HepG2 (cell line): Measurements from ENCODE around the gene DUT. TPM values are rescaled to one million over a fixed set of nuclear protein-coding genes. Genes with fewer than 3 reads are reported as not detected.

ENCODE experiments used
- ATAC-seq: fragments of 200-7000 bp; cut with Tn5 transposase; 3 replicates; pipeline ENCODE4 v1.9.1; 2020; ENCODE audit warnings: mild to moderate bottlenecking, moderate library complexity
- BruUV-seq: library from RNA; stranded (reverse); fragments of 400-500 nt; replicated peaks from 2 replicates; lab custom pipeline; 2021; lab: Mats Ljungman, UMichigan
- CTCF ChIA-PET: fragments of 300-600 bp; formaldehyde crosslinking; extraction: SDS; loops from one replicate; lab custom pipeline; 2021; ENCODE audit warnings: low total read pairs, inconsistent platforms, low intra/inter-chr PET ratio; lab: Yijun Ruan, JAX
- POLR2A ChIA-PET: fragments of 350-600 bp; sonication (Branson Sonifier 250); formaldehyde crosslinking; loops from one replicate; lab custom pipeline; 2020; ENCODE audit warnings: antibody characterized with exemption, inconsistent platforms; lab: Yijun Ruan, JAX
- DNase-seq: peaks from one replicate; pipeline ENCODE4 v3.0.0-alpha.2; 2015; ENCODE audit warnings: low spot score
- FAIRE-seq: peaks from 3 replicates; lab custom pipeline; 2011; peaks lifted over from hg19 to GRCh38; lab: Jason Lieb, UNC
- H2AFZ ChIP-seq: one replicate; pipeline ENCODE4 v1.6.1; 2011; ENCODE audit warnings: low read length, inconsistent platforms
- H3K27ac ChIP-seq: fragments of 300-600 bp; 3 replicates; pipeline ENCODE4 v1.8.0; 2011; ENCODE audit warnings: mixed run types, mild to moderate bottlenecking, mixed read lengths, low read length, inconsistent platforms; ENCODE audit not compliant: insufficient read depth; ENCODE audit errors: extremely low read length
- H3K27me3 ChIP-seq, 2 experiments: fragments of 200-600 bp in 1 of 2; 2 replicates in 1 of 2; 3 replicates in 1 of 2; pipeline versions ENCODE4 v1.6.0 to v1.8.0; 2011; ENCODE audit warnings: low read length in 2 of 2, mild to moderate bottlenecking in 2 of 2, moderate library complexity in 2 of 2, inconsistent platforms in 1 of 2; ENCODE audit not compliant: insufficient read depth in 2 of 2, control insufficient read depth in 1 of 2
- H3K36me3 ChIP-seq, 2 experiments: fragments of 200-600 bp in 1 of 2; replicated peaks in 1 of 2; 2 replicates in 1 of 2; 3 replicates in 1 of 2; pipeline versions ENCODE4 v1.5.1 to v1.8.0; 2011; ENCODE audit warnings: low read length in 2 of 2, inconsistent platforms in 1 of 2; ENCODE audit not compliant: insufficient read depth in 2 of 2, control insufficient read depth in 1 of 2
- H3K4me1 ChIP-seq: 2 replicates; pipeline ENCODE4 v1.5.1; 2012; ENCODE audit warnings: low read length, inconsistent platforms; ENCODE audit not compliant: insufficient read depth
- H3K4me2 ChIP-seq: 2 replicates; pipeline ENCODE4 v1.6.0; 2011; ENCODE audit warnings: low read depth, low read length, inconsistent platforms
- H3K4me3 ChIP-seq, 3 experiments: fragments of 200-600 bp in 1 of 3; sonication (generic), shearing (Covaris generic) in 1 of 3; replicated peaks in 1 of 3; 2 replicates each; pipeline ENCODE4 v1.5.1; 2011 to 2016; ENCODE audit warnings: low read length in 3 of 3, inconsistent platforms in 2 of 3, low read depth in 2 of 3, mild to moderate bottlenecking in 2 of 3, control low read depth in 1 of 3, mixed read lengths in 1 of 3; ENCODE audit not compliant: insufficient read depth in 1 of 3
- H3K79me2 ChIP-seq: one replicate; pipeline ENCODE4 v1.6.1; 2011; ENCODE audit warnings: low read length, inconsistent platforms; ENCODE audit not compliant: insufficient read depth
- H3K9ac ChIP-seq: 2 replicates; pipeline ENCODE4 v1.6.0; 2011; ENCODE audit warnings: mild to moderate bottlenecking, low read depth, low read length, inconsistent platforms; ENCODE audit not compliant: insufficient read depth
- H3K9me3 ChIP-seq: 2 replicates; pipeline ENCODE4 v1.5.1; 2012; ENCODE audit warnings: mild to moderate bottlenecking, low read length
- H4K20me1 ChIP-seq: 2 replicates; pipeline ENCODE4 v1.6.0; 2011; ENCODE audit warnings: inconsistent platforms, mild to moderate bottlenecking, low read length, moderate library complexity; ENCODE audit not compliant: insufficient read depth
- KMT2B ChIP-seq: IDR thresholded peaks from 2 replicates; pipeline ENCODE4 v1.6.1; 2016; ENCODE audit warnings: missing genetic modification reagents, missing compliant biosample characterization
- NFRKB ChIP-seq: fragments of 450-650 bp; IDR thresholded peaks from 2 replicates; pipeline ENCODE4 v1.6.1; 2017
- ONECUT2 ChIP-seq: sonication (generic); formaldehyde crosslinking; IDR thresholded peaks from 2 replicates; pipeline ENCODE4 v1.4.0; 2020; ENCODE audit warnings: missing genetic modification reagents
- SMAD1 ChIP-seq: sonication (generic); formaldehyde crosslinking; IDR thresholded peaks from 2 replicates; pipeline ENCODE4 v1.4.0; 2020; ENCODE audit warnings: missing genetic modification reagents, low read depth, mild to moderate bottlenecking, borderline replicate concordance
- SMC3 ChIP-seq: IDR thresholded peaks from 2 replicates; pipeline ENCODE4 v1.6.1; 2011; ENCODE audit warnings: low read length, improper control_type of control experiment
- STAG1 ChIP-seq: sonication (generic); formaldehyde crosslinking; IDR thresholded peaks from 2 replicates; pipeline ENCODE4 v1.4.0; 2020; ENCODE audit warnings: missing genetic modification reagents
- TCF7L2 ChIP-seq: IDR thresholded peaks from 2 replicates; pipeline ENCODE4 v1.6.1; 2011; ENCODE audit warnings: mild to moderate bottlenecking, low read depth, low read length, moderate library complexity
- ZNF343 ChIP-seq: sonication (generic); formaldehyde crosslinking; IDR thresholded peaks from 2 replicates; pipeline ENCODE4 v1.4.0; 2020; ENCODE audit warnings: mild to moderate bottlenecking, missing genetic modification reagents
- ZNF562 ChIP-seq: sonication (generic); formaldehyde crosslinking; IDR thresholded peaks from 2 replicates; pipeline ENCODE4 v1.8.0; 2022; ENCODE audit warnings: missing genetic modification reagents, borderline replicate concordance
- WGBS: methylation state at CpG from one replicate; pipeline ENCODE4 v1.1.6; 2017; ENCODE audit warnings: low lambda C conversion rate; 5-methylcytosine and 5-hydroxymethylcytosine counted together
- in situ Hi-C: cut with HindIII; loops from 2 replicates; pipeline ENCODE4 v1.10.0; 2017; ENCODE audit warnings: low pct_unique_long_range_greater_than_20kb; ENCODE audit not compliant: extremely low pct_ligation_motif_present
- intact Hi-C: fragments of 100-400 bp; cut with micrococcal nuclease; formaldehyde crosslinking; loops from one replicate; pipeline ENCODE4 v1.10.0; 2022; ENCODE audit not compliant: unreplicated experiment
- polyA plus RNA-seq, 8 experiments: library from polyadenylated mRNA; depleted of rRNA in 3 of 8; stranded (reverse) in 7 of 8; unstranded in 1 of 8; fragments of >200 nt; fragmentation: Illumina TruSeq in 4 of 8; extraction: Trizol in 4 of 8; gene quantifications; 2 replicates each; pipeline versions ENCODE4 v1.2.1 to v1.2.3, GENCODE V29; 2011 to 2016; ENCODE audit warnings: low read depth in 4 of 8, missing spikeins in 1 of 8, mixed read lengths in 1 of 8; ENCODE audit not compliant: insufficient read depth in 1 of 8
- total RNA-seq, 5 experiments: library from RNA; depleted of rRNA; stranded (reverse); fragments of >200 nt; fragmentation: Illumina TruSeq; extraction: Trizol; gene quantifications; 2 replicates each; pipeline ENCODE4 v1.2.3, GENCODE V29; 2016; ENCODE audit warnings: low read depth in 1 of 5
- TF ChIP-seq, protein P1 (sequence below): sonication (generic); formaldehyde crosslinking; IDR thresholded peaks from 2 replicates; pipeline ENCODE4 v1.5.0; 2020; ENCODE audit warnings: mild to moderate bottlenecking, missing genetic modification reagents, moderate library complexity
- TF ChIP-seq, protein P2 (sequence below): sonication (generic); formaldehyde crosslinking; IDR thresholded peaks from 2 replicates; pipeline ENCODE4 v1.4.0; 2020; ENCODE audit warnings: mild to moderate bottlenecking, low read depth, missing genetic modification reagents
- TF ChIP-seq, protein P3 (sequence below): IDR thresholded peaks from 2 replicates; pipeline ENCODE4 v1.6.1; 2016; ENCODE audit warnings: control low read depth
- TF ChIP-seq, protein P4 (sequence below): sonication (generic); formaldehyde crosslinking; IDR thresholded peaks from 2 replicates; pipeline ENCODE4 v1.5.0; 2020; ENCODE audit warnings: mild to moderate bottlenecking, missing genetic modification reagents

Gene DUT
- total and polyA plus RNA-seq, 2 of the 13 experiments (the other 11 are each of a cell fraction or from before 2014, with no cell fraction given): 36.7 to 131 TPM

DNA sequence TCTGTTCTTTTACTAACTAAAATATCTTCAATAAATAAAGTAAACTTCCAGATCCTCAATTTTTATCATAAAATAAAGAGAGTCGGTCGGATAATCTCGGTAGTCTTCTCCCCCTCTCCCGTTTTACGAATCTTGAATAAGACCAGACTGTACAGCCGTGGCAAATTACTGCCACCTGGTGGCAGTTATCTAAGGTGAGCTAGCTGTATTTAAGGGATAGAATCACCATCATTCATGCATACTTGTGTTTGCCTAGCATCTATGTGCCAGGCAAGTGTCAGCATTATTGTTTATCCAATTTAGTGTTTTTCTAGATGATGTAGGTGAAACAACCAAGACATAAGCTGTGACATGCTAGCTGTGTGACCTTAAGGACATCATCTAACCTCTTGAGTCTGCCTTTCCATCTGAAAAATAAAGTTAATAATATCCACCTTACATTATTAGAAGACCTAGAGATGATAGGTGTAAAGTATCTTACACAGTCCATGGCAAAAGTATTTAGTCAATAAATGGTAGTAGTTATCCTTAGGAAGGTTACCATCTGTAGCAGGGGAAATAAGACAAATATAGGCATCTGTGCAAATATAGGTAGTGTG, 21.3 kb downstream of the DUT start (continued):
- TF ChIP-seq, protein P1, sequence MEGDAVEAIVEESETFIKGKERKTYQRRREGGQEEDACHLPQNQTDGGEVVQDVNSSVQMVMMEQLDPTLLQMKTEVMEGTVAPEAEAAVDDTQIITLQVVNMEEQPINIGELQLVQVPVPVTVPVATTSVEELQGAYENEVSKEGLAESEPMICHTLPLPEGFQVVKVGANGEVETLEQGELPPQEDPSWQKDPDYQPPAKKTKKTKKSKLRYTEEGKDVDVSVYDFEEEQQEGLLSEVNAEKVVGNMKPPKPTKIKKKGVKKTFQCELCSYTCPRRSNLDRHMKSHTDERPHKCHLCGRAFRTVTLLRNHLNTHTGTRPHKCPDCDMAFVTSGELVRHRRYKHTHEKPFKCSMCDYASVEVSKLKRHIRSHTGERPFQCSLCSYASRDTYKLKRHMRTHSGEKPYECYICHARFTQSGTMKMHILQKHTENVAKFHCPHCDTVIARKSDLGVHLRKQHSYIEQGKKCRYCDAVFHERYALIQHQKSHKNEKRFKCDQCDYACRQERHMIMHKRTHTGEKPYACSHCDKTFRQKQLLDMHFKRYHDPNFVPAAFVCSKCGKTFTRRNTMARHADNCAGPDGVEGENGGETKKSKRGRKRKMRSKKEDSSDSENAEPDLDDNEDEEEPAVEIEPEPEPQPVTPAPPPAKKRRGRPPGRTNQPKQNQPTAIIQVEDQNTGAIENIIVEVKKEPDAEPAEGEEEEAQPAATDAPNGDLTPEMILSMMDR: peak; percentile 81
- peak; percentile 72 for TF ChIP-seq SMC3
- TF ChIP-seq STAG1 (CRISPR knock-in tag): peak; percentile 63

DNA sequence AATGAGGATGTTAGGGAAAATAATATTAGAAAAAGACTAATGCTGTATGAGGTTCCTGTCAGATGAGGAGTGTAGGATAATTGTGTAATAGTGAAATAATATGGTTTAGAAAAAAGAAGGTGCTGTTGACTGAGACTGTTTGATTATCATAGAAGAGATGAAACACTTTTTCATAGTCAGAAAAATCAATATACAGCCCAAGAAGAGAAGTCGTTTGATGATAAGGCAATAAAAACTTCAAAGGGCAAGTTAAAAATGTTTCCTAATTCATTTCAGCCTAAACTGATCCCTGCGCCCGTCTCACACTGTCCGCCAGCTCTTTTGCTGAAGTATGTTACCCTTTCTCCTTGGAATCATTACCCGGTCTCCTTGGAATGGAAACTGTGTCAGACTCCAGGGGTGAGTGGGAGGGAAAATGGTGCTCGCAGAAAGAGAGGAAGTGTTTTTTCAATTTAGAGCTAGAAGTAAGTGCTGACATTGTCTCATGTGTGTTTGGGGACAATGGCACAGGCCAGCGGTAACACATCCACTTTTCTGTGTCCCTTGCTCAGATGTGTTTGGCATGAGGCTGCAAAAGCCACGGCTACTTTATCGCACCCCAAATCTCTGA, 23.6 kb downstream of the DUT start:
- no peaks in the 10 kb centered on the region for H3K27me3 ChIP-seq
- TF ChIP-seq, protein P2, sequence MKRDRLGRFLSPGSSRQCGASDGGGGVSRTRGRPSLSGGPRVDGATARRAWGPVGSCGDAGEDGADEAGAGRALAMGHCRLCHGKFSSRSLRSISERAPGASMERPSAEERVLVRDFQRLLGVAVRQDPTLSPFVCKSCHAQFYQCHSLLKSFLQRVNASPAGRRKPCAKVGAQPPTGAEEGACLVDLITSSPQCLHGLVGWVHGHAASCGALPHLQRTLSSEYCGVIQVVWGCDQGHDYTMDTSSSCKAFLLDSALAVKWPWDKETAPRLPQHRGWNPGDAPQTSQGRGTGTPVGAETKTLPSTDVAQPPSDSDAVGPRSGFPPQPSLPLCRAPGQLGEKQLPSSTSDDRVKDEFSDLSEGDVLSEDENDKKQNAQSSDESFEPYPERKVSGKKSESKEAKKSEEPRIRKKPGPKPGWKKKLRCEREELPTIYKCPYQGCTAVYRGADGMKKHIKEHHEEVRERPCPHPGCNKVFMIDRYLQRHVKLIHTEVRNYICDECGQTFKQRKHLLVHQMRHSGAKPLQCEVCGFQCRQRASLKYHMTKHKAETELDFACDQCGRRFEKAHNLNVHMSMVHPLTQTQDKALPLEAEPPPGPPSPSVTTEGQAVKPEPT (CRISPR knock-in tag): no peak
- TF ChIP-seq NFRKB: no peak
- no peak for TF ChIP-seq KMT2B
- no peak for TF ChIP-seq ZNF562 (CRISPR knock-in tag)
- TF ChIP-seq SMAD1 (CRISPR knock-in tag): no peak
- peak; percentile 51; the same call in 1 of the 2 replicates for TF ChIP-seq ONECUT2 (CRISPR knock-in tag)
- no peak for TF ChIP-seq ZNF343 (CRISPR knock-in tag)
- peak; percentile 80 for TF ChIP-seq TCF7L2
- TF ChIP-seq, protein P3, sequence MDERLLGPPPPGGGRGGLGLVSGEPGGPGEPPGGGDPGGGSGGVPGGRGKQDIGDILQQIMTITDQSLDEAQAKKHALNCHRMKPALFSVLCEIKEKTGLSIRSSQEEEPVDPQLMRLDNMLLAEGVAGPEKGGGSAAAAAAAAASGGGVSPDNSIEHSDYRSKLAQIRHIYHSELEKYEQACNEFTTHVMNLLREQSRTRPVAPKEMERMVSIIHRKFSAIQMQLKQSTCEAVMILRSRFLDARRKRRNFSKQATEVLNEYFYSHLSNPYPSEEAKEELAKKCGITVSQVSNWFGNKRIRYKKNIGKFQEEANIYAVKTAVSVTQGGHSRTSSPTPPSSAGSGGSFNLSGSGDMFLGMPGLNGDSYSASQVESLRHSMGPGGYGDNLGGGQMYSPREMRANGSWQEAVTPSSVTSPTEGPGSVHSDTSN (CRISPR knock-in tag): no peak
- TF ChIP-seq, protein P4, sequence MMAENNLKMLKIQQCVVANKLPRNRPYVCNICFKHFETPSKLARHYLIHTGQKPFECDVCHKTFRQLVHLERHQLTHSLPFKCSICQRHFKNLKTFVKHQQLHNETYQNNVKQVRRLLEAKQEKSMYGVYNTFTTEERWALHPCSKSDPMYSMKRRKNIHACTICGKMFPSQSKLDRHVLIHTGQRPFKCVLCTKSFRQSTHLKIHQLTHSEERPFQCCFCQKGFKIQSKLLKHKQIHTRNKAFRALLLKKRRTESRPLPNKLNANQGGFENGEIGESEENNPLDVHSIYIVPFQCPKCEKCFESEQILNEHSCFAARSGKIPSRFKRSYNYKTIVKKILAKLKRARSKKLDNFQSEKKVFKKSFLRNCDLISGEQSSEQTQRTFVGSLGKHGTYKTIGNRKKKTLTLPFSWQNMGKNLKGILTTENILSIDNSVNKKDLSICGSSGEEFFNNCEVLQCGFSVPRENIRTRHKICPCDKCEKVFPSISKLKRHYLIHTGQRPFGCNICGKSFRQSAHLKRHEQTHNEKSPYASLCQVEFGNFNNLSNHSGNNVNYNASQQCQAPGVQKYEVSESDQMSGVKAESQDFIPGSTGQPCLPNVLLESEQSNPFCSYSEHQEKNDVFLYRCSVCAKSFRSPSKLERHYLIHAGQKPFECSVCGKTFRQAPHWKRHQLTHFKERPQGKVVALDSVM (CRISPR knock-in tag): no peak

More for the DNA sequence above, 23.6 kb downstream of the DUT start:
- Histone ChIP-seq H3K4me1 (peaks cover 19% of the 10 kb centered on the region), H2AFZ (peak overlapping the region; percentile 7), H3K4me3 (peak overlapping the region; percentile 35 to 53 (median 38)), H3K9me3 (no peaks in the 10 kb centered on the region), H3K27ac (no peak overlapping the region), H3K36me3 (no peaks in the 10 kb centered on the region), H3K4me2 (peak overlapping the region; percentile 75), H4K20me1 (no peaks in the 10 kb centered on the region), H3K9ac (peak overlapping the region; percentile 20; the same call in 1 of the 2 replicates), H3K79me2 (no peaks in the 10 kb centered on the region)
- intact Hi-C loops: loop anchor here (2.0 to 5.0 kb wide), 4 partner anchors 24 to 448 kb away; partner anchors contain the start of gene DUT
- in situ Hi-C loops: loop anchor here (10.0 to 25.0 kb wide), 2 partner anchors 160 to 483 kb away; no protein-coding TSS in a partner anchor
- CTCF ChIA-PET: no interaction called here
- no TSS peak for BruUV-seq
- DNase-seq (peak; percentile 12), FAIRE-seq (peak; percentile 8), ATAC-seq (peak; percentile 73)
- POLR2A ChIA-PET: interaction anchor here (0.6 kb wide), 1 partner anchor 23 kb away, joined by 3 read pairs; no protein-coding TSS in a partner anchor
- WGBS: 3% methylated on average over 9 of the region's 9 CpGs
